AG10803 (cell line): ENCODE measurements around the gene SMC1A.
"Not testable (repeated sequence)": the region's sequence is repeated elsewhere in the genome, so short reads cannot be mapped to it uniquely, and the experiment has no call there.

ENCODE experiments used
- DNase-seq: peaks from one replicate; pipeline ENCODE4 v3.0.0; 2010; ENCODE audit warnings: low read depth
- H3K4me3 ChIP-seq: 2 replicates; pipeline ENCODE4 v1.5.1; 2011; ENCODE audit warnings: mild to moderate bottlenecking, low read length, control low read depth
- CTCF ChIP-seq: conservative IDR thresholded peaks from 2 replicates; pipeline ENCODE4 v1.5.1; 2011; ENCODE audit warnings: mild to moderate bottlenecking, low read length, control low read depth, inconsistent platforms

Gene SMC1A

GRCh38 chrX:53374923-53375322 is 47.5 kb downstream of the SMC1A start:
- no peak for DNase-seq
- H3K4me3 ChIP-seq = no peak overlapping the region
- no peak for TF ChIP-seq CTCF

- peak; percentile 5 for DNase-seq
These were observed 48.1 kb downstream of the SMC1A start for GRCh38 chrX:53374222-53374820.

GRCh38 chrX:53373307-53373706 is 49.1 kb downstream of the SMC1A start:
- TF ChIP-seq CTCF = no peak
- DNase-seq = no peak

More at GRCh38 chrX:53374222-53374820, 48.1 kb downstream of the SMC1A start:
- no peak for TF ChIP-seq CTCF
- H3K4me3 ChIP-seq = no peak overlapping the region

GRCh38 chrX:53366454-53366853 is 56.0 kb downstream of the SMC1A start:
- not testable (repeated sequence) for H3K4me3 ChIP-seq, DNase-seq

More at GRCh38 chrX:53373307-53373706, 49.1 kb downstream of the SMC1A start:
- H3K4me3 ChIP-seq = no peak overlapping the region

GRCh38 chrX:53362449-53362848 is 60.0 kb downstream of the SMC1A start:
- H3K4me3 ChIP-seq = no peak overlapping the region
- TF ChIP-seq CTCF = no peak
- DNase-seq = no peak

GRCh38 chrX:53357799-53358530 is 64.5 kb downstream of the SMC1A start:
- TF ChIP-seq CTCF = no peak
- H3K4me3 ChIP-seq = no peak overlapping the region
- peak; percentile 44 for DNase-seq

GRCh38 chrX:53356186-53356585 is 66.3 kb downstream of the SMC1A start:
- H3K4me3 ChIP-seq = no peak overlapping the region
- no peak for TF ChIP-seq CTCF
- no peak for DNase-seq
